ENCODE data around the gene DNAJC8. TPM values are rescaled to one million over a fixed set of nuclear protein-coding genes. Genes with fewer than 3 reads are reported as not detected.

The DNAJC8 gene
- total and polyA plus RNA-seq, 4 experiments from 2014 or later: 71.5 to 199 (median 113) TPM

- Mint-ChIP-seq H3K27me3 (no peaks in the 10 kb centered on the region), H3K4me3 (peak overlapping the region in 4 of 8 donors; percentile 9 to 62 (median 38)), H3K36me3 (peaks cover 39 to 52% of the 10 kb centered on the region in 2 donors), H3K27ac (peak overlapping the region in 3 of 7 donors; percentile 55 to 66 (median 60)), H3K4me1 (peaks cover 30 to 53% (median 42%) of the 10 kb centered on the region in 4 donors), H3K9me3 (peaks cover 0 to 14% (median 7%) of the 10 kb centered on the region in 8 donors)
- Histone ChIP-seq H3K27ac (ENCODE audit: low read depth, low read length) (no peak overlapping the region), H3K36me3 (ENCODE audit: insufficient read depth, low read length) (peaks cover 8% of the 10 kb centered on the region), H3K4me3 (ENCODE audit: low read length in 2 of 2) (peak overlapping the region in 1 of 2 donors; percentile 29), H3K9me3 (ENCODE audit: control insufficient read depth in 1 of 2, low read length in 2 of 2) (no peaks in the 10 kb centered on the region), H3K27me3 (ENCODE audit: insufficient read depth, low read length) (no peaks in the 10 kb centered on the region), H3K4me1 (ENCODE audit: insufficient read depth, low read length) (peaks cover 49% of the 10 kb centered on the region)
- intact Hi-C loops (cut with micrococcal nuclease): no loop called here
- POLR2A ChIA-PET (ENCODE audit: partially characterized antibody): interaction anchor here (0.6 kb wide), 1 partner anchor 428 kb away, joined by 4 read pairs; no protein-coding TSS in a partner anchor
- no peak for DNase-seq
- CTCF ChIA-PET (ENCODE audit: partially characterized antibody): interaction anchor here (0.7 kb wide), 1 partner anchor 380 kb away, joined by 3 read pairs; no protein-coding TSS in a partner anchor
These were observed 35.0 kb downstream of the DNAJC8 start for GRCh38 chr1:28197682-28198415.

DNA sequence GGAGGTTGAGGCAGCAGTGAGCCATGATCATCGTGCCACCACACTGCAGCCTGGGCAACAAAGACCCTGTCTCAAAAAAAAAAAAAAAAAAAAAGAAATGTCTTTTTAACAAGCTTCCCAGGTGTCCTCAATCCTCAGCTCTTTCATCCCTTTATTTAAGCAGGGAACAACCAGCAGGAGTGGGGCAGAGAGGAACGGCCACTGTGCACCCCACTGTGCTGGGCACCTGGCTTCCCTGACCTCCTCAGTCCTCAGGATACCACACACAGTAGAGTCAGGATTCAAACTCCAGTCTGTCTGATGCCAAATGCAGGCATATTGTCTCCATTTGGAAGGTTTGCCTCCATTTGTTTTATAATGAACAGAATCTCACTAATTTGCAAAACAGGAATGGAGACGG, 36.5 kb downstream of the DNAJC8 start:
- POLR2A ChIA-PET (ENCODE audit: partially characterized antibody): no interaction called here

GRCh38 chr1:28195780-28196179, 37.0 kb downstream of the DNAJC8 start:
- Mint-ChIP-seq H3K4me3 (no peak overlapping the region), H3K27ac (no peak overlapping the region), H3K27me3 (no peaks in the 10 kb centered on the region), H3K9me3 (peaks cover 0 to 14% (median 7%) of the 10 kb centered on the region in 8 donors), H3K36me3 (peaks cover 29 to 41% of the 10 kb centered on the region in 2 donors), H3K4me1 (peaks cover 27 to 48% (median 38%) of the 10 kb centered on the region in 4 donors)
- Histone ChIP-seq H3K4me1 (ENCODE audit: insufficient read depth, low read length) (peaks cover 44% of the 10 kb centered on the region), H3K9me3 (ENCODE audit: control insufficient read depth in 1 of 2, low read length in 2 of 2) (no peaks in the 10 kb centered on the region), H3K36me3 (ENCODE audit: insufficient read depth, low read length) (peaks cover 2% of the 10 kb centered on the region), H3K27me3 (ENCODE audit: insufficient read depth, low read length) (no peaks in the 10 kb centered on the region), H3K27ac (ENCODE audit: low read depth, low read length) (no peak overlapping the region), H3K4me3 (ENCODE audit: low read length in 2 of 2) (no peak overlapping the region)
- ChIA-PET POLR2A (ENCODE audit: partially characterized antibody) (no interaction called here), CTCF (ENCODE audit: partially characterized antibody) (interaction anchor here (0.6 to 2.5 kb wide), 4 partner anchors 13 to 338 kb away, joined by 3 to 9 read pairs (median 4); no protein-coding TSS in a partner anchor)
- intact Hi-C loops (cut with micrococcal nuclease): no loop called here
- no peak for DNase-seq

More for the DNA sequence above, 36.5 kb downstream of the DNAJC8 start:
- CTCF ChIA-PET (ENCODE audit: partially characterized antibody): interaction anchor here (0.6 to 2.5 kb wide), 4 partner anchors 12 to 339 kb away, joined by 3 to 9 read pairs (median 4); no protein-coding TSS in a partner anchor
- H3K27ac ChIP-seq (ENCODE audit: low read depth, low read length): no peak overlapping the region
- Mint-ChIP-seq H3K9me3 (peaks cover 0 to 14% (median 7%) of the 10 kb centered on the region in 8 donors), H3K27me3 (no peaks in the 10 kb centered on the region), H3K36me3 (peaks cover 35 to 46% of the 10 kb centered on the region in 2 donors), H3K4me1 (peaks cover 30 to 53% (median 42%) of the 10 kb centered on the region in 4 donors), H3K27ac (no peak overlapping the region), H3K4me3 (peak overlapping the region in 3 of 8 donors; percentile 25 to 57 (median 52))
- no peaks in the 10 kb centered on the region for H3K27me3 ChIP-seq (ENCODE audit: insufficient read depth, low read length)
- no peak for DNase-seq
- H3K4me3 ChIP-seq (ENCODE audit: low read length in 2 of 2): no peak overlapping the region
- intact Hi-C loops (cut with micrococcal nuclease): no loop called here
- H3K4me1 ChIP-seq (ENCODE audit: insufficient read depth, low read length): peaks cover 49% of the 10 kb centered on the region
- no peaks in the 10 kb centered on the region for H3K9me3 ChIP-seq (ENCODE audit: control insufficient read depth in 1 of 2, low read length in 2 of 2)
- peaks cover 7% of the 10 kb centered on the region for H3K36me3 ChIP-seq (ENCODE audit: insufficient read depth, low read length)

DNA sequence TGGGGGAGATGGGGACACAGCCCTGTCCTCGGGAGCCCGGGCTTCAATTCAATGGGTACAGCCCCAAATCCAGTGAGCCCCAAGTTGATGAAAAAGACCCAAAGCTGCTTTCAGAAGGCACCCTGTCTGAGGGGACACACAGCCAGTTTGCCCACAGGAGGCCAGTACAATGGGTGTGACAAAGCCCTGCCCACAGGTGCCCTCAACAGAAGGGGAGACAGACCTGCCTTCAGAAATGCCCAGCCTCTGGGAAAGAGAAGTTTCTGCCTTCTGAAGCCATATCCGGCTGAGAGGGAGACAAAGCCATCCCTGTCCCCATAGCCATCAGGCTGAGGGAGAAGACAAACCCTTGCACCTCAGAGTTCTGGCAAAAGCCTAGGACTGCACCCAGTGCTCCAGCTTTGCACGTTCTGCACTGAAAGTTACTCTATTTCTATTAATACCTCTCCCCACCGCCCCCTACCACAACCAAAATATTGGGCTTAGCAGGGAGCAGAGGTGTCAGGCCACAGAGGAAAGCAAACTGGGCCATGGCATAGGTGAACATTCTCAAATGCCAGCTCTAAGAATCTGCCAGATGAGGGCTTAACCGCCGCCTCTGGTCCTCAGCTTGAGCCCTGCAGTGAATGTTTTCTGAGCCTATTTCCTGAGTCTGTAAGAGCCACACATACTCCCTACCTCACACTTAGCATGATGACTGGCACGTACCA, 38.3 kb downstream of the DNAJC8 start:
- Histone ChIP-seq H3K4me3 (ENCODE audit: low read length in 2 of 2) (no peak overlapping the region), H3K27me3 (ENCODE audit: insufficient read depth, low read length) (no peaks in the 10 kb centered on the region), H3K9me3 (ENCODE audit: control insufficient read depth in 1 of 2, low read length in 2 of 2) (no peaks in the 10 kb centered on the region), H3K36me3 (ENCODE audit: insufficient read depth, low read length) (no peaks in the 10 kb centered on the region), H3K27ac (ENCODE audit: low read depth, low read length) (no peak overlapping the region), H3K4me1 (ENCODE audit: insufficient read depth, low read length) (peaks cover 32% of the 10 kb centered on the region)
- ChIA-PET CTCF (ENCODE audit: partially characterized antibody) (interaction anchor here (2.5 kb wide), 1 partner anchor 14 kb away, joined by 9 read pairs; no protein-coding TSS in a partner anchor), POLR2A (ENCODE audit: partially characterized antibody) (no interaction called here)
- Mint-ChIP-seq H3K4me1 (peaks cover 19 to 35% (median 27%) of the 10 kb centered on the region in 4 donors), H3K27ac (no peak overlapping the region), H3K4me3 (no peak overlapping the region), H3K36me3 (peaks cover 19 to 30% of the 10 kb centered on the region in 2 donors), H3K27me3 (no peaks in the 10 kb centered on the region), H3K9me3 (peaks cover 0 to 12% (median 7%) of the 10 kb centered on the region in 8 donors)
- intact Hi-C loops (cut with micrococcal nuclease): no loop called here
- no peak for DNase-seq

DNA sequence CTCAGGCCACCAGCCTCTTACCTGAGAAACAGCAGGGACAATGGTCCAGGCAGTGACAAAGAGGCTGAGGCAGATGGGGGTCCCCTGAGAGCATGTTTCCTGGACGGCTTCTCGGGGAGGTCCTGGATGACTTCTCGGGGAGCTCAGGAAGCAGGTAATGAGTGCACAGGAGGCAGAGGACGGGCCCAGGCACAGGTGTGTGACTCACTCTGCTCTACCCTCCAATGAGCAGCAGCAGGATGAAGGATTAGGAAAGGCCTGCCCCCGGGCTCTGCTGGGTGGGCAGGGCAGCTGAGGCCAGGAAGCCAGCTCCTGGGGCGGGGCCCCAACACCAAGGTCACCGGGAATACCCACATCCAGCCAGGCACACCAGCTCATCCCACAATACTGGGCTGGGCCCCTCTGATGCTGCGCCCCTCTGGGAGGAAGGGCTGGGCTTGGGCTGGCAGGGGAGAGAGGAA, 39.1 kb downstream of the DNAJC8 start:
- no peak for DNase-seq
- no peaks in the 10 kb centered on the region for H3K27me3 Mint-ChIP-seq
- CTCF ChIA-PET (ENCODE audit: partially characterized antibody): no interaction called here
- H3K27me3 ChIP-seq (ENCODE audit: insufficient read depth, low read length): no peaks in the 10 kb centered on the region
- peaks cover 25% of the 10 kb centered on the region for H3K4me1 ChIP-seq (ENCODE audit: insufficient read depth, low read length)
- no peaks in the 10 kb centered on the region for H3K9me3 ChIP-seq (ENCODE audit: control insufficient read depth in 1 of 2, low read length in 2 of 2)
- H3K4me3 ChIP-seq (ENCODE audit: low read length in 2 of 2): no peak overlapping the region
- H3K4me3 Mint-ChIP-seq: no peak overlapping the region
- H3K27ac Mint-ChIP-seq: no peak overlapping the region
- H3K9me3 Mint-ChIP-seq: peaks cover 0 to 4% (median under 1%) of the 10 kb centered on the region in 8 donors
- H3K4me1 Mint-ChIP-seq: peaks cover 11 to 27% (median 20%) of the 10 kb centered on the region in 4 donors
- POLR2A ChIA-PET (ENCODE audit: partially characterized antibody): interaction anchor here (0.6 kb wide), 1 partner anchor 24 kb away, joined by 5 read pairs; no protein-coding TSS in a partner anchor
- intact Hi-C loops (cut with micrococcal nuclease): no loop called here
- H3K36me3 Mint-ChIP-seq: peaks cover 11 to 22% of the 10 kb centered on the region in 2 donors
- no peak overlapping the region for H3K27ac ChIP-seq (ENCODE audit: low read depth, low read length)
- H3K36me3 ChIP-seq (ENCODE audit: insufficient read depth, low read length): no peaks in the 10 kb centered on the region

- H3K4me3 Mint-ChIP-seq: no peak overlapping the region
- no peak for DNase-seq
- peaks cover 2 to 7% of the 10 kb centered on the region in 2 donors for H3K36me3 Mint-ChIP-seq
- Histone ChIP-seq H3K4me3 (ENCODE audit: low read length in 2 of 2) (no peak overlapping the region), H3K27ac (ENCODE audit: low read depth, low read length) (no peak overlapping the region), H3K9me3 (ENCODE audit: control insufficient read depth in 1 of 2, low read length in 2 of 2) (no peaks in the 10 kb centered on the region), H3K4me1 (ENCODE audit: insufficient read depth, low read length) (no peaks in the 10 kb centered on the region), H3K27me3 (ENCODE audit: insufficient read depth, low read length) (no peaks in the 10 kb centered on the region), H3K36me3 (ENCODE audit: insufficient read depth, low read length) (no peaks in the 10 kb centered on the region)
- peak overlapping the region in 1 of 7 donors; percentile 42 for H3K27ac Mint-ChIP-seq
- peaks cover 0 to 7% (median 3%) of the 10 kb centered on the region in 4 donors for H3K4me1 Mint-ChIP-seq
- no peaks in the 10 kb centered on the region for H3K27me3 Mint-ChIP-seq
- intact Hi-C loops (cut with micrococcal nuclease): no loop called here
- ChIA-PET CTCF (ENCODE audit: partially characterized antibody) (no interaction called here), POLR2A (ENCODE audit: partially characterized antibody) (interaction anchor here (0.7 kb wide), 1 partner anchor 197 kb away, joined by 3 read pairs; no protein-coding TSS in a partner anchor)
- H3K9me3 Mint-ChIP-seq: no peaks in the 10 kb centered on the region
These were observed 41.7 kb downstream of the DNAJC8 start for GRCh38 chr1:28190996-28191645.

All from CD4-positive, alpha-beta memory T cell (primary cell).